IPS DF 4.7 (cell line): Measurements from ENCODE around the gene NMB.

Experiments
- DNase-seq: peaks from one replicate; pipeline ENCODE4 v3.0.0-alpha.2; 2013; ENCODE audit warnings: low spot score; ENCODE audit errors: extremely low read depth

Gene NMB

GRCh38 chr15:84616235-84616634 lies 41.8 kb downstream of the NMB start:
- no peak for DNase-seq

- no peak for DNase-seq
These were observed 46.4 kb downstream of the NMB start for GRCh38 chr15:84611631-84612030.

- DNase-seq: no peak
These were observed 48.0 kb downstream of the NMB start for GRCh38 chr15:84609818-84610525.

GRCh38 chr15:84608707-84609284 lies 49.2 kb downstream of the NMB start:
- no peak for DNase-seq

- DNase-seq: no peak
These were observed 51.3 kb downstream of the NMB start for GRCh38 chr15:84606653-84607120.

- no peak for DNase-seq
These were observed 52.5 kb downstream of the NMB start for GRCh38 chr15:84605554-84605882.
